HG02759 (cell line): ENCODE measurements around the gene APBA2.

Experiments
- ATAC-seq: cut with Tn5 transposase; IDR thresholded peaks from one replicate; pipeline ENCODE4 v1.9.1; 2021; ENCODE audit warnings: mild to moderate bottlenecking, moderate library complexity; ENCODE audit not compliant: unreplicated experiment

The APBA2 gene

DNA sequence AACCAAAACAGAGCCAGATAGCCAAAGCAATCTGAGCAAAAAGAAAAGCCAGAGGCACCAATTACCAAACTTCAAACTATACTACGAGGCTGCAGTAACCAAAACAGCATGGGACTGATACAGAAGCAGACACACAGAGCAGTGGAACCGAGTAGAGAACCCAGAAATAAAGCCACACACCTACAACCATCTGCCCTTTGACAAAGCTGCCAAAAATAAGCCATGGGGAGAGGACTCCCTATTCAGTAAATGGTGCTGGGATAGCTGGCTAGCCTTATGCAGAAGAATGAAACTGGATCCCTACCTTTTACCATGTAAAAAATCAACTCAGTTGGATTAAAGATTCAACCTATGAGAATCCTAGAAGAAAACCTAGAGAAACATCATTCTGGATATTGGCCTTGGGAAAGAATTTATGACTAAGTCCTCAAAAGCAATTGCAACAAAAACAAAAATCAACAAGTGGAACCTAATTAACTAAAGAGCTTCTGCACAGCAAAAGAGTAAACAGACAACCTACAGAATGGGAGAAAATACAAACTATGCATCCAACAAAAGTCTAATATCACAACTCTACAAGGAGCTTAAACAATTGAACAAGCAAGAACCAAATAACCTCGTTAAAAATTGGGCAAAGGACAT lies 95.1 kb downstream of the APBA2 start:
- ATAC-seq = no peak

DNA sequence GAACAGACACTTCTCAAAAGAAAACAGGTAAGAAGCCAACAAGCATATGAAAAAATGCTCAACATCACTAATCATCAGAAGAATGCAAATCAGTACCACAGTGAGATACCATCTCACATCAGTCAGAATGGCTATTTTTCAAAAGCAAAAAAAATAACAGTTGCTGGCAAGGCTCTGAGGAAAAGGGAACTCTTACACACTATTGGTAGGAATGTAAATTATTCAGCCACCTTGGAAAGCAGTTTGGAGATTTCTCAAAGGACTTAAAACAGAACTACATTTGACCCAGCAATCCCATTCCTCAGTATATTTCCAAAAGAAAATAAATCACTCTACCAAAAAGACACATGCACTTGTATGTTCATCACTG lies 95.6 kb downstream of the APBA2 start:
- ATAC-seq = no peak

DNA sequence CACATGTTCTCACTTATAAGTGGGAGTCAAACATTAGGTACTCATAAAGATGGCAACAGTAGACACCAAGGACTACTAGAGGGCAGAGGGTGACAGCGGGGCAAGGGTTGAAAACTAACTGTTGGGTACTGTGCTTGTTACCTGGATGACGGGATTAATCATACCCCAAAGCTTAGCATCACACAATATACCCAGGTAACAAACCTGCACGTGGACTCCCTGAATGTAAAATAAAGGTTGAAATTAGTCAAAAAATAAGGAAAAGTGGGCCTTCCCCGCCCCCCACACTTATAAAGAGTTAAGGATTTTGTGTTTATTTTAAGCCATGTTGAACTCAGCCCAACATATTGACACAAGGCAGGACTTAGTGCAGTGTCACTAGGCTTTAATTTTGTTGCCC lies 96.1 kb downstream of the APBA2 start:
- ATAC-seq = no peak

DNA sequence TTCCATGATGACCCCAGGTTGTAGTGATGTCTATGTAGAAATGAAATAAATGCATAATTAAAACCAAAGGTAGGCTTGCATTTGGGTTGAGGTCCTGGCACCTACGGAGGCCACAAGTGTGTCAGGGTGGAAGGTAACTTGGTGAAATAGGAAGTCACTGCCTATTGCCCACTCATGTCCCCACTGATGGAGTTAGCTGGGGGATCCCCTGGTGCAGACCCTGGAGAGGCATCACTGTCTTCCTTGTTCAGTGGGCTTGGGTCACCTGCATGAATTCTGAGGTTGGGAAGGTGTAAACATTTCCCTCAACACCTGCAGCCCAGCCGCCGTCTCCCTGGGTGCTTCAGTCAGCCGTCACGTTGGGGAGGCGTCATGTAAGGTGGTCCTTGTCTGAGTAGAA lies 97.1 kb downstream of the APBA2 start:
- ATAC-seq = no peak

DNA sequence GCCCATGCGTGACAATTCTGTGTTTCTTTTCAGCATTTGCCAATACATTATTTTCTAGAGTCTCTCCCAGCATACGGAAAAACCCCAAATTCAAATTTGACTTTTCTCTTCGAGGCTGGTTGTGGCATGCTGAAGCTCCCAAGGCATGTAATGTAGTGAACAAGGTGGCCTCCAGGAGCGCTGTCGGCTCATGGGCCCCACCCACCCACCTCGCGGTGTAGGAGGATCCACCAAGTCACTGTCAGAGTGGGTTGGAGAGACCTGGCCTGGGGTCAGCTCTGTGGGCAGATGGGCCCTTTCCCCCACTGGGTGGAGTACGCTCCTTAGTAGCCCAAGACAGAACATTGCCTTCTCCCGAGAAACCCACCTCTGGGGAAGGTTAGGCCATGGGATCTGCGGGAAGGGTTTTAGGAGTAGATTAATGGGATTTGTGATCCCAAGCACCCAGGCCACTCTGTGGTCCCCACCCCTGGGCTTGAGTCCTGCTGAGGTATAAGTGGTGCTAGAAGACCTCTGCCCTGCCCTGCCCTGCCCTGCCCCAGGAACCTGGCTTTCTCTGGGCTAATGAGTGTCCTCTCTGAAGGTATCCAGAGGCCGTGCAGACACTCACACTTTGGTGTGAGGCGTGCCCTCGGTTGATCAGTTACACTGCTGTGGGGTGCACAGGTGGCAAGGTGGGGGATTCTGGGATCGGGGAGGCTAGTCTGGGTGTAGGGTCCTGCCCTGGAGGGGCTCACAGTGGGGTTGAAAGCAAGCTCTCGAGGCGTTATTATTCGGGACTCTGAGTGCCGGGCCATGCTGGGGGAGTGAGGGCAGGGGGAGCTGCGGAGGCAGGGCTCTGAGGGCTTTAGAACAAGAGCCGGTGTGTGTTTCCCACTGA lies 97.9 kb downstream of the APBA2 start:
- ATAC-seq = no peak

DNA sequence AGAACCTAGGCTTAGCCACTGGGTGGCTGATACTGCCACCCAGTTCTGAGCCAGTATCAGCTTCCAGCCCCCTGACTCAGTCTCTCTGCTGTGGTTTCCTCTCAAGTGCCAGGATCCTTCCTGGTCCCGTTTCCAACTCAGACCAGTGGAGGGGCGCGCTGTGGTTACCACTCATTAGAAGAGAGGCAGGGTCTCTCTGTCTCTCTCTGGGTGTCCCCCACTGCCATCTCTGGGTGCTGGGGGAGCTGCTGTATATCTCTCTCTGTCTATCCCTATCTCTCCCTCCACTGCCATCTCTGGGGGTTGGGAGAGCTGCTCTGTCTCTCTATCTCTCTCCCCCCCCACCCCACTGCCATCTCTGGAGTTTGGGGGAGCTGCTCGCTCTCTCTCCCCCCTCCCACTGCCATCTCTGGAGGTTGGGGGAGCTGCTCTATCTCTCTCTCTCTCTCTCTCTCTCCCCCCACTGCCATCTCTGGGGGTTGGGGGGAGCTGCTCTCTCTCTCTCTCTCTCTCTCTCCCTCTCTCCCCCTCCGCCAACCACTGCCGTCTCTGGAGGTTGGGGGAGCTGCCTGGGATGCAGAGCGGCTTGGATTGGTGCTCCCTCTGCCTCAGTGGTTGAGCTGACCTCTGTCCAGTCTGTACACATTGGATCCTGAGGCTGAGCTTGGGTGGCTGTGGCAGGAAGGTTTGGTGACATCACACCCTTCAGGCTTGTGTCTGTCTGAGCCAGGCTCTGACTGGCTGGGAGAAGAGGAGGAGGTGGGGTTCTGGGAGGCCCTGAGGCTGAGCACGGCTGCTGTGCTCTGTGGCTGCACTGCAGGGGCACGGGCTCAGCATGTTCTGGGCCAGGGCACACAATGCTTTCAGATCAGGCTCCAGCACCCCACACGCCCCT lies 98.9 kb downstream of the APBA2 start:
- ATAC-seq = no peak

DNA sequence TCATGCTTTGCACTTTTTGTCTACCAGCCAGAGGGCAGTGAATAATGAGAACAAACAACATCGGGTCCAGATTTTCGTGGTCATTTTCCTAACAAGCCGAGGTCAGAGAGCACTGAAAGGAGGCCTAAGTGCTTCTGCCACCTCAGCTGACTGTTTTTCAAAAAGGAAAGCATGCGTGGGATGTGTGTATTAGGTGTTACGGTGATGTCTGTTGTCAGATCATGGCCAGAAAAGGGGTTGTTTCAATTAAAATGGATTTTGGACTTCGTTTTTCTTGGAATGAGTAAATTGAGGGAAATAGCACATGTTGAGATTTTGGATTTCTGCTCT lies 99.5 kb downstream of the APBA2 start:
- ATAC-seq = no peak

DNA sequence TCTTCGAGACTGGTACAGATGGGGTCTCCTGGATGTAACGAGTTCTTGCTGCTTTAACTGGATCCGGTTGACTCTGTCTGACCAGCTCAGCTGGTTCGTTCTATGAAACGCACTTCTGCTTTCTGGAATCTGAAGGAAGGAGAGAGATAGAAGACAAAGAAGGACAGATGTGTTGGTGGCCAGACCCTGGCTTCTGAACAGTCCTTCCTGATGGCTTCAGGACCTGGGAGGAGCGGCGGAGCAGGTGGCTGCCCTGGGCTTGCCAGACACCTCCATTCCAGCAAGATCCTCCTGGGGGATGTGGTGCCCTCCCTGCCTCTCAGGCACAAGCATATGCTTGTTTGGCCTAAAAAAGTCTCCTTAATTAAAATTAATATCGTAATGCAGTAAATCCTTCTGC lies 99.9 kb downstream of the APBA2 start:
- ATAC-seq = no peak

DNA sequence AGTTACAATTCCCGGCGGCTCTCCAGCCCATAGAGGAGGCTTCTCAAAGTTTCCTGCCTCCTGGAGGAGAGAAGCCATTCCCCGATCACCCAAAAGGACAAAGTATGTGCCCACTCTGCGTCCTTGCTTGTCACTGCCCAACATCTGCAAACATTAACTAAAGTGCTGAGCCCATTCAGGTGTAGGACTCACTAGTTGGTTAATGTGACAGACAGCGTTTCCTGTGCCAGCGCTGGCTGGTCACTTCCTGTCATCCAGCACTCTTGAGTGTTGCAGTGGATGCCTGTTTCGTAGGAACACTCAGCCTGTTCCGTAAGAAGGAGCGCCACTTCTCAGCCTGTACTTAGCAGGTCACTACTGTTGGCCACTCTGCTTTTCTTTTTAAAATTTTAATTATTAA lies 100.3 kb downstream of the APBA2 start:
- ATAC-seq = no peak

DNA sequence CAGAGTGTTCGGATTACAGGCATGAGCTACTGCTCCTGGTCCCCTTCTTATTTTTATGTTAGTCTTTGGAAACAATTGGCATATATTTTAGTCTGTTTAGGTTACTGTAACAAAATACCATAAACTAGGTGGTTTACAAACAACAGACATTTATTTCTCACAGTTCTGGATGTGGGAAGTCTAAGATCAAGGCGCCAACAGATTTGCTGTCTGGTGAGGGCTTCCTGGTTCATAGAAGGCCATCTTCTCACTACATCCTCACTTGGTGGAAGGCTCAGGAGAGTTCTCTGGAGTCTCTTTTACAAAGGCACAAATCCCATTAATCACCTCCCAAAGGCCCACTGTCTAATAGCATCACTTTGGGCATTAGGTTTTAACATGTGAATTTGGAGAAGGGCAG lies 101.0 kb downstream of the APBA2 start:
- ATAC-seq = no peak

DNA sequence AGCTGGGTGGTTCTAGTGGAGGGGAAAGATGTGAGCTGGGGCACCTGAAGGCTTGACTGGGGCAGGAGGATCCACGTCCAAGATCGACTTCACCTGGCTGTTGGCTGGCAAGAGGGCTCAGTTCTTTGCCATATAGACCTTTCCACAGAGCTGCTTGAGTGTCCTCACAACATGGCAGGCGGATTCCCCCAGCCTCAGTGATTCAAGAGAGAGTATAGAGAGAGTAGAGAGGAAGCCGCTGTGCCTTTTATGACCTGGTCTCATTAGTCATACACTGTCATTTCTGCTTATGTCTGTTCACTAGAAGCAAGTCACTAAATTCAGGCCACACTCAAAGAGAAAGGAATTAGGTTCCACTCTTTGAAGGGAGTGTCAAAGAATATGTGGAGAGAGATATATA lies 101.6 kb downstream of the APBA2 start:
- ATAC-seq = no peak

DNA sequence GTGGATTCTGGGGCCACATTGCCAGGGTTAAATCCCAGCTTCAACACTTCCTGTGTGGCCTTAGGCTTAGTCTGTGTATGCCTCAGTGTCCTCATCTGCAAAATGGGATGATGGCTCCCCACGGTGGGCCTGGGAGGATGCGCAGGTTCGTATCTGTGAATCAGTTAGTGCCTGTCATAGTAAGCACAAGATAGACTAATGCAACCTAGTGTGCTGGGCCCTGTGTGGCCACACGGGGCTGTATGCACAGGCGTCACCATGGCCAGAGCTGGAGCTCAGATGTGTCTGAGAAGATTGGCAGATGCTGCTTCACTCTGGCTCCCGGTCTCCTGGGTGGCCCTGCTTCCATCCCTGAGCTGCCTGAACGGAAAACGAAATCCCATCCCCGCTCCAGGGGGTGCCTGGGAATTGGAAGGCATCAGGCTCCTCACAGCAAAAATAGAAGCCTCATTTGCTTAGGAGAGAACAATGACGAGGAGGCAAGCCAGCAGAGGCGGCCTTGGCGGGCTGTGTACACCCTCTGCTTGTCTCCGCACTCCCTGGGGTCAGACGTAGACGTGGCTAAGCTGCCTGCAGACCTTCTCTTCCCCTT lies 103.6 kb downstream of the APBA2 start:
- ATAC-seq = no peak

DNA sequence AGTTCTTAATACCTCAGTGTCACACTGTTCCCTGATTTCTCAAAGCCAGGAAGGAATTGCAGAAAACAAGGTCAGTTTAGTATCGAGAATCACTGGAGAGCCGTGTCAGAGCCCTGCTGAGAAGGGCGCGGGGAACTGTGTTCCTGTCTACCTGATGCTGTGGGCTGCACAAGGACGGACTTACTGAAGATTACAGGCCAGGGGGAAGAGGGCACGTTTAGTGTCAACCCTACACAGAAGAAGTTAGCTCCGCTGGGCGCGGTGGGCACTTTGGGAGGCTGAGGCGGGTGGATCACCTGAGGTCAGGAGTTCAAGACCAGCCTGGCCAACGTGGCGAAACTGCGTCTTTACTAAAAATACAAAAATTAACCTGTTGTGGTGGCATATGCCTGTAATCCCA lies 104.1 kb downstream of the APBA2 start:
- ATAC-seq = no peak

DNA sequence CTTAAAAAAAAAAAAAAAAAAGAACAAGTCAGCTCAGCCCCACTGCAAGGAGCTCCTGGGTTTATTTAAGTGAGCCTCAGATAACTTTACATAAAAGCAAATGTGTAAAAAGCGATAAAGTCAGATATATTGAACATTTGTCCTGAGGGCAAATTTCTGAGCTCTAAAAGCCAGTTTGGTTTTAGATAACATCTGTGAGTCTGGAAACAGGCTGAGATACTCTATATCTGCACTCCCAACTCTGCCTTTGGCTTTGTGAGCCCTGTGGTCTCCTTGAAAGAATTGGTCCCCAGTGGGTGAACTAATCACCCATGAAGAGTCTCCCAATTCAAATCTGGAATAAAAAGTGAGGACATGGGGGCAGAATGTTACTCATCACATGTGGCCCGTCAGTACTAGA lies 104.6 kb downstream of the APBA2 start:
- ATAC-seq = no peak

DNA sequence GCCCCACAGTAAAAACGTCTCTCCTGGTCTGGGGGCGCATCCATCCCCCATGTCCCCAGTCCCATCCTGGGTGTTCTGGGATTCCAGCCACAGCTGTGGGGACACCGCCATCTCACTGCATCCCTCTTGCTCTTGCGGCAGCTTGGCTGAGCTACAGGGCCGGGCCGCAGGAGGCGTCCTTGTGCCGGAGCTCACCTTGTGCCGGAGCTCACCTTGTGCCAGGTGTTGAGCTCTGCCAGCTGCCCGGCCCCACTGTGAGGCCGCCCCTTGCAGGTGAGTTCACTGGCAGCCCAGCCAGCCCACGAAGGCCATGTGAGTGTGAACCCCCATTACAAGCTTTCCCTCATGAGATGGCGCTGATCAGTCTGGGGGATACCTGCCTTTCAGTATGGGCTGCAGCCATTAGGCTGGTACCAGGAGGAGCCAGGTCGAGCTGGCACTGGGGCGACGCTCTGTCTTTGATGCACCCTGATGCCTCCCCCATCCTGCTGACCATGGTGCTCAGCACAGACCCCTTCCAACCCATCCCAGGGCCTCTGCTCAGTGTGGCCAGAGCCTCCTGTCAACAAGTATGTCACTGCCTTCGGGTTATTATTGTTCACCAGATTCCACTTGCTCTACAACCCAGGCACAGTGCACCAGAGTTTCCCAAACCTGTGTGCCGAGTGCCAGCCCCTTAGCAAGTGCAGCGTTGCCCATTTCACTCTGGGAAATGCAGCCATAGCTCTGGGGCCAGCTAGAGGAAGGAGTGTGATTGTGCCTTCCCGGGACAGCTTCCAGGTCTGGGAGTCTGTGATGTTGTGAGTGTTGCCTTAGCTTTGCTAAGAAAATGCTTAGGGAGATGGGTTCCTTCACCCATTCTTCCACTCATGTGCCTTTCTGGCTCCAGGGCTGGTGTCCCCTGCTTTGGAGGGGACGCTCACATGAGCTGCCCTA lies 105.7 kb downstream of the APBA2 start:
- ATAC-seq = no peak

DNA sequence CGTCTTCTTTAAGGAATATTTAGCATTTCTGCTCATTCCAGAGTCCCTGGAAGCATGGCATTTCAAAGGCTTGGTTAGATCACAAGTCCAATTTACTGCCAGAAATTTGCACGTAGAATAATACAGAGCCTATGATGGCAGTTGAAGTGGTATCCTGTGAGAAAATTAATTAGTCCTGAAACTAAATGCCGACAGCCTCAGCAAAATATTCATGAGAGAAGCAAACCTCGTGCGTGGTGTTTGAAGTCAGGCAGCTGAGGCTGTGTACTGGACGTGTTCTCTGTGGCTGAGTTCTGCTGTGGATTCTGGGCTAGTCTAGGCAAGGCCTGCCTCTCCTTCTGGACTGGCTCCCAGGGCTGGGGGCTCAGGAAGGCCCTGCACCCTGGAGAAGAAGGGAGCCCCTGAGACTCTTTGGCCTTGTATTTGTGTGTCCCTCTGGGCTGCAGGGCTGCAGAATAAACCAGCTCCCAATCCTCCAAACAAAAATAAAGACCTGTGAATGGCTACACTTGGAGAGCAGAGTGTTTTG lies 106.6 kb downstream of the APBA2 start:
- ATAC-seq = no peak

DNA sequence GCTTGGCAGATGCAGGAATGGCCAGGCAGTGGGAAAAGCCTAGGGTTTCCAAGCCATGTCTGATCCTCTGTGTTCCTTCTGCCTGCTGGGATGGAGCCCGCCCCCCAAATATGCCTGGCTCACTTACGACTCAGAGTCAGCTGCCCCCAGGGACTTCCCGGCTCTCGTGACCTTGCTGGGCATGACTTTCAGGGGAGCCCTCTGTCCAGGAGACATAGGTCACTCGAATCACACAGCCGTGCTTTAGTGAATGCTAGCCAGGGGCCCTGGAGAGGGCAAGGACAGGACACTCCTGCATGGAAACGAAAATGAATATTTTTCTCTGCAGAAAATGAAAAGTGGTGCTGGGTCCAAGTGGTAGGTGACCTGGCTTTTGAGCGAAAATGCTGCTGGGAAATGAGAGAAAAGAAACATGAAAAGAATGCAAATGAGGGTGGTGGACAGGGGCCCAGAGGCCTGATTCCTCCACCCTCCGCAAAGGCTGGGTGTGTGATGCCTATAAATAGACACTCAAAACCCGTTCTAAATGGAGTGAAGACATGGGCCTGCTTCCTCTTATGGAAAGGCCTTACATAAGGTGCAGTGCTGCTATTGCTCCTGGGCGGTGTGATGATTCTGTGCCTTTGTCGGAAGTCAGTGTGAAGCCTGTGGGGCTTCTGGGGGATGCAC lies 107.4 kb downstream of the APBA2 start:
- no peak for ATAC-seq

DNA sequence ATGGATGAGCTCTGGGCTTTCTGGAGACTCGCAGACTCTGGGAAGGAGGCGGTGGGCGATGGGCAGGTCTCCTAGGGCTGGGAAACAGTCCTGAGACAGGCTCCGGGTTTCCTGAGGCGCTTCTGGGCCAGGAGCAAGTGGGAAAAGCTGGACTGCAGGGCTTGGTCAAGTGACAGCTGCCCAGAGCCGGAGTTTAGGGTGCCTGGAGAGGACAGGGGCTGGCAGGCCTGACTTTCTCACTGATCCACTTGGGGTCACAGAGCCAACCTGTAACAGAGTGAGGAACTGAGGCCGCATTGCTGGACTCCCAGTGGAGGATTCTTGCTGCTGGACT lies 107.9 kb downstream of the APBA2 start:
- ATAC-seq = no peak

DNA sequence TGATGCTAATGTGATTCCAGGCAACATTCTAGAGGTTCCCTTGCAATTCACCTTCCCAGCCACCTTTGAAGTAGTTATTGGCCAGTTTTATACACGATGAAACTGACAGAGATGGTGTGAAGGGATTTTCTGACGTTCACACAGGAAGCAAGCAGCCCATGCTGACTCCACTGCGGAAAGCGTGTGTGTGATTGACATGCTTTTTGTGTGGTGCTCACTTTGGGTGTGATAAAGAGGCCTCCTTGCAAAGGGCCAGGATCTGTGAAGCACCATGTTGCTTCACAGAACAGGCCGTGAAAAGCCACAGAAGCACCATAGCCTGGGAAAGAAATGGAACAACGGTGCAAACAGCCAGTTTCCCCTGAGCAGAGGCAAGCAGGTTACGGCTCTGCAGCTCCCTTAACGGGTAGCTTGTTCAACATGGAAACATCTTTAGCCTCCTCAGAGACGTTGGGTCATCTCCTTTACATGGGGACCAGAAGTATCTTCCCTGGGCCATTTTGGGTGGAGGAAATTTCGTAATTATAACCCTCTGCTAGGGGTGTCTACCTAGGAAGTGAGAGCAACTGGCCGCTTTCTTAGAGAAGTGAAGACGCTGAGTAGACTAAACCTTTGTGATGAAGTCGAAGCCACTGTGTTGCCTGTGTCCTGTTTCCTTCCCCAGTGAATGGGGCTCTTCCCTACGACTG lies 108.5 kb downstream of the APBA2 start:
- ATAC-seq = no peak
